ENCODE measurements around the gene NRXN3.

NRXN3 gene

GRCh38 chr14:79451601-79452000, 1281.4 kb downstream of the NRXN3 start:
- DNase-seq: no peak

- DNase-seq: no peak
Measured at GRCh38 chr14:79453276-79453675, 1283.1 kb downstream of the NRXN3 start.

DNA sequence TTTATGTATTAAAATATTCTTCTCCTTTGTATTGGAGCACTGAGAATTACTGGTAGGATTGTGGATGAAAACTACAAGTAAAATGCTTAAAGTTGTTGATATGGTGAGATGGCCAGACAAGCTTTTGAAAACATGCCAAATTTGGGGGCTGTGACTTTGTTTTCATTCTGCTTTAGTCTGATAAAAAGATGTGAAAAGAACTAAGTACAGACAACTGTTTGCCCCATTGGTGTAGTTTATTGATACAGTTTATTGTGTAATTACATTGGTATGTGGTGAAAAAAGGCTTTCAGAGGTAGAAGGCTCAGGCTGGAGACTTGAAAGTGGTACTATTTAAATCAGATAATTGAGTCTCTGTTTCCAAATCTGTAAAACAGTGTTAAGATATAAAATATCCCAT, 1294.3 kb downstream of the NRXN3 start:
- no peak for DNase-seq

DNA sequence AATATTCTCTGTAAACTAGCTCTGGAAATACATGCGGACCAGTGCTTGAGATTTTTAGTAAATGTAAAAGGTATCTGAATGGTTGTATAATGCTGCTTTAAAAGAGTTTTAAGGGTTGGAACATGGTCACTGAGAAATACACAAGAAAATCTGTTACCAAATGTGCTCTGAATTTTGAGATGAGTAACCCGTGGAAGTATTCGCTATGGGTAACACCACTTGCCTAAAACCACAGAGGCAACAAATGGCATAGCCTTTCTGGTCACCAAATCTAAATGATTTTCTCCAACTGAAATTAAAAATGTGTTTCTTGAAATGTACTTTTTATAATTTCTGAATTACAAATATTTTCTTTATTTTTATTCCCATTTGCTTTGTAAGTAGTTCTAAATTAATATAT, 1295.5 kb downstream of the NRXN3 start:
- DNase-seq: no peak

- DNase-seq: no peak
Measured at GRCh38 chr14:79466938-79467527, 1296.9 kb downstream of the NRXN3 start.

- no peak for DNase-seq
Measured at GRCh38 chr14:79467835-79468234, 1297.7 kb downstream of the NRXN3 start.

- no peak for DNase-seq
Measured at GRCh38 chr14:79468486-79468885, 1298.3 kb downstream of the NRXN3 start.

DNA sequence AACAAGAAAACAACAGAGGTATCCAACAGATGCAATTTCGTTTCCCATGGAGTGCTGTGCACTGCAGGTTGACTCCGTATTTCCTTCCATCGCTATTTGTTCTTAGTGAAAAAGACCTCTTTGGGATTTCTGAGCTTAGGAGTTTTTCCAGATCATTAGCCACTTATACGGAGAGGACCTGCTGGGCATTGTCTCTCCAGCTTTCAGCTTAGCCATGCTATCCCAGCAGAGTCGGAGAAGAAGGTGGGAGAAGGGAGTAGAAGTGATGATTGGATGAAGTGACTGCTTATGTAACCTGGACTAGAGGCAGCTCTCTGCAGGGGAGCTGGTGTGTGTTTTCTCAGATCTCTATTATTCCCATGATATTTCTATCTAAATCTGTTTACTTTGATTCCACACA, 1303.5 kb downstream of the NRXN3 start:
- no peak for DNase-seq

- no peak for DNase-seq
Measured at GRCh38 chr14:79475887-79476532, 1305.8 kb downstream of the NRXN3 start.

- no peak for DNase-seq
Measured at GRCh38 chr14:79476552-79476951, 1306.4 kb downstream of the NRXN3 start.

- no peak for DNase-seq
Measured at GRCh38 chr14:79480212-79480611, 1310.0 kb downstream of the NRXN3 start.

DNA sequence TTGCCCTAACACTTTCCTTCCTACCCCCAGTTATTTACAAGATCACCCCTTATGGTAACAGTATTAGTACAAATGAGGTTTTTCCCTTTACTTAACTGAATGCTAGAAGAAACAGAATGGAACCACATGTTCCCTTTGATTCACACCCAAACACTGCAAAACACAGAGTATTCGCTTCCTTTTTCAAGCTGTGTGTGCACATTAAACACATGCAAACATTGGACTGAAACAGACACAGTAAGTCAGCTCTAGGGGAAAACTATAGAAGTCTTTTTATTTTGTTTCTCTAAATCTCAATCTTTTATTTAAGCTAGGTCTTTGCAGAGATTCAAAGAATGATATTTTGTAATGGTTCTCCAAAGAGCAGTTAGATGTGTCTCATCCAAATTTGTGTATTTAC, 1312.7 kb downstream of the NRXN3 start:
- no peak for DNase-seq

GRCh38 chr14:79483477-79484388, 1313.6 kb downstream of the NRXN3 start:
- DNase-seq: no peak

- no peak for DNase-seq
Measured at GRCh38 chr14:79487632-79488031, 1317.5 kb downstream of the NRXN3 start.

GRCh38 chr14:79491161-79491560, 1321.0 kb downstream of the NRXN3 start:
- DNase-seq: no peak

GRCh38 chr14:79493081-79493645, 1323.0 kb downstream of the NRXN3 start:
- no peak for DNase-seq

- no peak for DNase-seq
Measured at GRCh38 chr14:79496701-79497100, 1326.5 kb downstream of the NRXN3 start.

- DNase-seq: no peak
Measured at GRCh38 chr14:79500489-79500888, 1330.3 kb downstream of the NRXN3 start.

- DNase-seq: no peak
Measured at GRCh38 chr14:79502136-79502750, 1332.1 kb downstream of the NRXN3 start.

- DNase-seq: no peak
Measured at GRCh38 chr14:79502751-79503148, 1332.6 kb downstream of the NRXN3 start.

DNA sequence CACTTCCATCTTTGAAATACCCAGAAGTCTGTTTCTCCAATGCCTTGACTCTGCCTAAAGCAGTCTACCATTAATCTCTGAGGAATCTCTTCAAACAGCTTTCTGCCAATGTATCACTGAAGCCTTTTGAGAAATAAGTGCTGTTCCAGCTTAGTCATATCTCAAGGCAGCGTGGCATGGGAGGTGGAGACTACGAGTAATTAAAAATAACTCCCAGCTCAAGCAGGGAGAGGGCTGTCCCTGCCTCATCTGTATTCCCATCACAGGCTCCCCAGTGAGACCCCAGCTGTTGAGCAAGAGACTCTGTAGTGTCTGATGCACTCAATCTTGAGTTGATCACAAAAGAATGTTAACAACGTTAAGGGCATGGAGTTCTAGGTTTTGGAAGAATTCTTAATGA, 1340.5 kb downstream of the NRXN3 start:
- no peak for DNase-seq

DNA sequence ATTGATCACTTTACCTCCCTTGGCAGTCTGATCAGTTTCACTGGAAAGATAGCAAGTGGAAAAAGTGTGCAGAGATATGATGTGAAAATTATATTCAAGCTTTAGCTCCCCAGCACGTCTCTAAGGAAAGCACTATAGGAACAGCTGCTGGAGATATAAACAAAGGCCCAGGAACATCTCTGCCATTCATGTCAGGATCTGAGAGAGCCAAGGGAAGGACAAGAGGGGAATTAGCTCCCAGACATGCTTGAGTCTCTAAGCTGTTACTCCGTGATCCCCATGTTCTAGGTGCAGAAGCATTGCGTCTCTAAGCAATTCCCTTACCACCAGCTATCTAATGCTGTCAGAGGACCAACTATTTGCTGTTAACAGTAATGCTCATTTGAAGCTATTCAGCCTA, 1341.0 kb downstream of the NRXN3 start:
- DNase-seq: no peak

GRCh38 chr14:79513446-79513845, 1343.3 kb downstream of the NRXN3 start:
- no peak for DNase-seq

All from NCI-H2029 treated with DMSO at 0.1 percent for 48 hours (cell line).